Smooth muscle cell (in vitro differentiated cells): ENCODE measurements around the gene CHPT1. TPM values are rescaled to one million over a fixed set of nuclear protein-coding genes. Genes with fewer than 3 reads are reported as not detected.

ENCODE experiments used
- DNase-seq: peaks from one replicate; lab custom pipeline; 2025; ENCODE audit not compliant: unreplicated experiment; lab: John Stamatoyannopoulos, UW
- H2AFZ ChIP-seq: fragments of 200-600 bp; sonication (generic); 2 replicates; pipeline ENCODE4 v1.6.0; 2016; ENCODE audit warnings: antibody characterized with exemption, low read depth, mild to moderate bottlenecking
- H3F3A ChIP-seq: fragments of 200-600 bp; sonication (generic); 2 replicates; pipeline ENCODE4 v1.6.0; 2017; ENCODE audit warnings: antibody characterized with exemption, low read depth
- H3K27ac ChIP-seq: fragments of 200-600 bp; sonication (generic); 2 replicates; pipeline ENCODE4 v1.5.1; 2016; ENCODE audit warnings: low read depth, mild to moderate bottlenecking
- H3K27me3 ChIP-seq: fragments of 200-600 bp; sonication (generic); 2 replicates; pipeline ENCODE4 v1.6.1; 2016; ENCODE audit warnings: low read depth, mild to moderate bottlenecking
- H3K36me3 ChIP-seq: fragments of 200-600 bp; sonication (generic); 2 replicates; pipeline ENCODE4 v1.5.1; 2016; ENCODE audit warnings: low read depth
- H3K4me1 ChIP-seq: fragments of 200-600 bp; sonication (generic); 2 replicates; pipeline ENCODE4 v1.5.1; 2016; ENCODE audit warnings: low read depth
- H3K4me2 ChIP-seq: fragments of 200-600 bp; sonication (generic); 2 replicates; pipeline ENCODE4 v1.6.0; 2016; ENCODE audit warnings: mild to moderate bottlenecking
- H3K4me3 ChIP-seq: fragments of 200-600 bp; sonication (generic); 2 replicates; pipeline ENCODE4 v1.5.1; 2016; ENCODE audit warnings: mild to moderate bottlenecking
- H3K79me2 ChIP-seq: fragments of 200-600 bp; sonication (generic); 2 replicates; pipeline ENCODE4 v1.6.0; 2016; ENCODE audit warnings: low read depth, mild to moderate bottlenecking
- H3K9ac ChIP-seq: fragments of 200-600 bp; sonication (generic); 2 replicates; pipeline ENCODE4 v1.6.0; 2016; ENCODE audit warnings: low read depth
- H3K9me3 ChIP-seq: fragments of 200-600 bp; sonication (generic); replicated peaks from 2 replicates; pipeline ENCODE4 v1.5.1; 2016; ENCODE audit warnings: low read depth
- H4K20me1 ChIP-seq: fragments of 200-600 bp; sonication (generic); 2 replicates; pipeline ENCODE4 v1.6.0; 2016; ENCODE audit warnings: low read depth
- CTCF ChIP-seq: fragments of 200-600 bp; sonication (generic); IDR thresholded peaks from 2 replicates; pipeline ENCODE4 v1.5.1; 2017; ENCODE audit warnings: borderline replicate concordance, mild to moderate bottlenecking, antibody characterized with exemption; ENCODE audit not compliant: insufficient read depth, poor library complexity, severe bottlenecking
- WGBS: methylation state at CpG from one replicate; pipeline ENCODE4 v1.1.7; 2016; ENCODE audit warnings: low lambda C conversion rate; 5-methylcytosine and 5-hydroxymethylcytosine counted together
- polyA plus RNA-seq: library from polyadenylated mRNA; unstranded; fragments of >200 nt; fragmentation: Nextera tagmentation; extraction: Ambion mirVana; gene quantifications from 2 replicates; pipeline ENCODE4 v1.2.1, GENCODE V29; 2016
- total RNA-seq: library from RNA; depleted of rRNA; stranded (reverse); fragments of >200 nt; gene quantifications from 2 replicates; pipeline ENCODE4 v1.2.3, GENCODE V29; 2014

CHPT1 gene
- total and polyA plus RNA-seq, 2 experiments from 2014 or later: 21.7 to 40.5 TPM

- Histone ChIP-seq H3K79me2 (no peaks in the 10 kb centered on the region), H3K27ac (no peak overlapping the region), H2AFZ (no peak overlapping the region), H3K4me3 (no peak overlapping the region), H4K20me1 (no peaks in the 10 kb centered on the region), H3F3A (no peaks in the 10 kb centered on the region), H3K9me3 (no peaks in the 10 kb centered on the region), H3K4me2 (no peak overlapping the region), H3K9ac (no peak overlapping the region), H3K27me3 (no peaks in the 10 kb centered on the region), H3K36me3 (no peaks in the 10 kb centered on the region), H3K4me1 (no peaks in the 10 kb centered on the region)
- TF ChIP-seq CTCF: no peak
- 89% methylated on average over 2 of the region's 2 CpGs for WGBS
- no peak for DNase-seq
These were observed 71.3 kb downstream of the CHPT1 start for GRCh38 chr12:101768781-101769180.

DNA sequence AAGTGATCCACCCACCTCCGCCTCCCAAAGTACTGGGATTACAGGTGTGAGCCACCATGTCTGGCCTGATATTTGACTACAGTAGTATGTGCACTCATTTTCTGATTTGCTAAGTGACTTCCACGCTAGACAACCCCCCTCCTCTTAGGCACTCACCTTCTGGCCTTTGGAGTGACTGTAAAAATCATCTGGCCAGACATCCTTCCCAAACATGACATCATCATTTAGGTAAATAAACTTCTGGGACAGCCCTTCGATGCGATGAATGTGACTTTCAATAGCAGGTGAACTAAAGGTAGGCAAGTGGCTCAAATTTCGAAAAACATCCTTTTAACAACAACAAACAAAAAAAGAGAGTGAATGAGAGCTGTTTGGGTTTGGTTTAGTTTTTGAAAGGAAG, 72.4 kb downstream of the CHPT1 start:
- no peak for DNase-seq
- no peak overlapping the region for H3K9ac ChIP-seq
- no peaks in the 10 kb centered on the region for H3F3A ChIP-seq
- TF ChIP-seq CTCF: no peak
- no peak overlapping the region for H3K27ac ChIP-seq
- no peak overlapping the region for H3K4me3 ChIP-seq
- H3K36me3 ChIP-seq: no peaks in the 10 kb centered on the region
- H3K27me3 ChIP-seq: no peaks in the 10 kb centered on the region
- no peaks in the 10 kb centered on the region for H3K4me1 ChIP-seq
- no peak overlapping the region for H3K4me2 ChIP-seq
- H3K79me2 ChIP-seq: no peaks in the 10 kb centered on the region
- 95% methylated on average over 5 of the region's 5 CpGs for WGBS
- no peaks in the 10 kb centered on the region for H3K9me3 ChIP-seq
- no peaks in the 10 kb centered on the region for H4K20me1 ChIP-seq
- no peak overlapping the region for H2AFZ ChIP-seq

GRCh38 chr12:101772012-101772775, 74.8 kb downstream of the CHPT1 start:
- no peak for DNase-seq
- 77% methylated on average over 5 of the region's 5 CpGs for WGBS
- TF ChIP-seq CTCF: no peak
- H3K9me3 ChIP-seq: no peaks in the 10 kb centered on the region
- H2AFZ ChIP-seq: no peak overlapping the region
- no peaks in the 10 kb centered on the region for H3K4me1 ChIP-seq
- H3K9ac ChIP-seq: no peak overlapping the region
- no peaks in the 10 kb centered on the region for H4K20me1 ChIP-seq
- H3K27me3 ChIP-seq: no peaks in the 10 kb centered on the region
- no peak overlapping the region for H3K27ac ChIP-seq
- no peak overlapping the region for H3K4me3 ChIP-seq
- no peaks in the 10 kb centered on the region for H3F3A ChIP-seq
- no peaks in the 10 kb centered on the region for H3K79me2 ChIP-seq
- H3K4me2 ChIP-seq: no peak overlapping the region
- H3K36me3 ChIP-seq: no peaks in the 10 kb centered on the region

- DNase-seq: no peak
- no peaks in the 10 kb centered on the region for H3K79me2 ChIP-seq
- 56% methylated on average over 2 of the region's 2 CpGs for WGBS
These were observed 76.3 kb downstream of the CHPT1 start for GRCh38 chr12:101773650-101774162.

More at GRCh38 chr12:101773650-101774162, 76.3 kb downstream of the CHPT1 start:
- no peaks in the 10 kb centered on the region for H3K27me3 ChIP-seq
- no peaks in the 10 kb centered on the region for H3K4me1 ChIP-seq
- TF ChIP-seq CTCF: peak; percentile 96
- H3K27ac ChIP-seq: no peak overlapping the region
- no peak overlapping the region for H3K4me3 ChIP-seq
- H3F3A ChIP-seq: no peaks in the 10 kb centered on the region
- H3K36me3 ChIP-seq: no peaks in the 10 kb centered on the region
- no peak overlapping the region for H2AFZ ChIP-seq
- H3K4me2 ChIP-seq: no peak overlapping the region
- no peak overlapping the region for H3K9ac ChIP-seq
- no peaks in the 10 kb centered on the region for H4K20me1 ChIP-seq
- no peaks in the 10 kb centered on the region for H3K9me3 ChIP-seq
